ENCODE measurements around the gene ADAMTSL3. TPM values are rescaled to one million over a fixed set of nuclear protein-coding genes. Genes with fewer than 3 reads are reported as not detected.
"Not testable (repeated sequence)": the region's sequence is repeated elsewhere in the genome, so short reads cannot be mapped to it uniquely, and the experiment has no call there.

Gene ADAMTSL3
- total RNA-seq, 1 donor from 2014 or later: 5.7 TPM

- DNase-seq (ENCODE audit: low spot score): no peak
Observed at GRCh38 chr15:84034578-84035398, 380.9 kb downstream of the ADAMTSL3 start.

- no peak for DNase-seq (ENCODE audit: low spot score)
Observed at GRCh38 chr15:84035399-84035766, 381.5 kb downstream of the ADAMTSL3 start.

GRCh38 chr15:84037301-84037700 is 383.4 kb downstream of the ADAMTSL3 start:
- no peak for DNase-seq (ENCODE audit: low spot score)

GRCh38 chr15:84042434-84043056 is 388.6 kb downstream of the ADAMTSL3 start:
- DNase-seq (ENCODE audit: low spot score): not testable (repeated sequence)

- no peak for DNase-seq (ENCODE audit: low spot score)
Observed at GRCh38 chr15:84046064-84046637, 392.2 kb downstream of the ADAMTSL3 start.

GRCh38 chr15:84049480-84049879 is 395.6 kb downstream of the ADAMTSL3 start:
- DNase-seq (ENCODE audit: low spot score): not testable (repeated sequence)

GRCh38 chr15:84050076-84050475 is 396.2 kb downstream of the ADAMTSL3 start:
- DNase-seq (ENCODE audit: low spot score): no peak

GRCh38 chr15:84051146-84051545 is 397.2 kb downstream of the ADAMTSL3 start:
- DNase-seq (ENCODE audit: low spot score): not testable (repeated sequence)

- not testable (repeated sequence) for DNase-seq (ENCODE audit: low spot score)
Observed at GRCh38 chr15:84054544-84054943, 400.6 kb downstream of the ADAMTSL3 start.

- DNase-seq (ENCODE audit: low spot score): no peak
Observed at GRCh38 chr15:84057714-84058331, 403.9 kb downstream of the ADAMTSL3 start.

GRCh38 chr15:84063674-84064073 is 409.8 kb downstream of the ADAMTSL3 start:
- DNase-seq (ENCODE audit: low spot score): not testable (repeated sequence)

- not testable (repeated sequence) for DNase-seq (ENCODE audit: low spot score)
Observed at GRCh38 chr15:84068674-84069073, 414.8 kb downstream of the ADAMTSL3 start.

- not testable (repeated sequence) for DNase-seq (ENCODE audit: low spot score)
Observed at GRCh38 chr15:84078038-84078437, 424.1 kb downstream of the ADAMTSL3 start.

- DNase-seq (ENCODE audit: low spot score): not testable (repeated sequence)
Observed at GRCh38 chr15:84079325-84079884, 425.5 kb downstream of the ADAMTSL3 start.

- no peak for DNase-seq (ENCODE audit: low spot score)
Observed at GRCh38 chr15:84079885-84080777, 426.2 kb downstream of the ADAMTSL3 start.

- DNase-seq (ENCODE audit: low spot score): not testable (repeated sequence)
Observed at GRCh38 chr15:84080778-84081084, 426.8 kb downstream of the ADAMTSL3 start.

GRCh38 chr15:84081391-84082168 is 427.7 kb downstream of the ADAMTSL3 start:
- DNase-seq (ENCODE audit: low spot score): no peak

- DNase-seq (ENCODE audit: low spot score): no peak
Observed at GRCh38 chr15:84082739-84083138, 428.8 kb downstream of the ADAMTSL3 start.

- DNase-seq (ENCODE audit: low spot score): not testable (repeated sequence)
Observed at GRCh38 chr15:84086071-84086470, 432.1 kb downstream of the ADAMTSL3 start.
